KBM-7 (cell line): ENCODE data around the gene NUP37.

Experiments
- DNase-seq: peaks from one replicate; pipeline ENCODE4 v3.0.0-alpha.2; 2015
- in situ Hi-C: fragments of 300-500 bp; cut with MboI; formaldehyde crosslinking; loops from 2 replicates; pipeline ENCODE4 v1.14.3; 2020; ENCODE audit warnings: low sequenced_read_pairs, low pct_unique_long_range_greater_than_20kb, mixed read lengths

NUP37 gene

DNA sequence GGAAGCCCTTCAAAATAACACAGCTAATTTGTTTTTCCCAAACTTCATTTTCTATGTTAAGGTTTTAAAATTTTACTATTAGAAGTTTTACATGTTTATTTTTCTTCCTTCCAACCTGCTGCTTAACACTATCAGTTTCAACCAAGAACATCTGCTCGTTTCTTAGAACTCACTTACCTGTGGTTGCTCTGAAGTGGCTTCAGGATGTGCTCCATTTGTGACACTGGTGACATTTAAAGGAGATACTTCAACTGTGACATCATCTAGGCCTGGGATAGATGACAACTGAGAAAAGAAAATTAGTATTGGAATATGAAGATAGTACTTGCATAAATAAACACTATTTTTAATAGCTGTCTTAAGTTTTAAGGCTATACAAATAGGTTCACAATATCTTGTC lies 76.0 kb downstream of the NUP37 start:
- DNase-seq, result no peak
- in situ Hi-C loops, result no loop called here

DNA sequence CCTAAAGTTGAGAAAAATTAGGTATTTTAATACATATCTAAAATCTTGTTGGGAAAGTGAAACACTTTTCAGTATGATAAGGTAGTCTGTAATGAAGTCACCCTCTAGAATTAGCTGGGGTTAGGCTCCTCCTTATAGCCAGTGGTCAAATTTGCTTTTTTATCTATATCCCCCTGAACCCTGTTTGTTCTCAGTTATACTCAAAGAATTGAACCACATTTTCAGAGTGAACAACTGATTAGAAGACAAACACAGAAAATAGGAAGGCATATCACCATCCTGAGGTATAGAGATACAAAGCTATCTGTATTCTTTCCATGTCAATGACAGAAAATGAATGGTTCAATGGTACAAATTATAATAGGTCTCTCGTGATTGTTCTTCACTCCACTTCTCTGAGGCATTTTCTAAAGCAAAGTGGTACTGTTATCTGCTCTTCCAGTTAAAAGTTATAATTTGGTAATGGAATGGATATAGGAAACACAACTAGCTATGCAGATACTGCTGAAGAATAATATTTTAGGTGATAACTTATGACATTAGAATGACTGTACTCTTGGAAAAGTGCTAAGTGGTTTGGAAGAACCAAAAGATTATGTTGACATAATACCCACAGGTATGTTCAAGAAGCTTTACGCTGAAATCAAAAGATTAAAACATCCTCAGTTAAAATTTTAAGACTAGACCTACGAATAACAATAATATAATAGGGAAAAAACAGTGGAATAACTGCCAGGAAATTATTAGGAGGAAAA lies 85.7 kb downstream of the NUP37 start:
- in situ Hi-C loops, result no loop called here
- DNase-seq, result no peak

DNA sequence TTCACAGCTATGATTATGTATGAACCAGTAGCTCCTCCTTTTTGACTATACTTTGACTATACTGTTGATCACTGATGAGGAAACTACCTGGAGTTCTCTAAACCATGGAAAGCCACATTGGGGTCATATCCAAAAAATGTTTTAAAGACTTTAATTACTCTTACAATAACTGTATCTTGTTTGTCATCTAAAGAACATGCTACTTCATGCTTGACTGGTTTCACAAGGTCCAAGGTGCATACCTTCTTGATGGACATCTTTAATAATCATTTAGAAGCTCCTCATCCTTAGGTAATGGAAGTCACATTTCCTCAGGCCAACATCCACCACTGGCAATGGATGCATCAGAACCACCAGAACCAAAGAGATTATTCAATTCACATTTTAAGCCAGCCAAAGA lies 88.1 kb downstream of the NUP37 start:
- in situ Hi-C loops, result no loop called here
- DNase-seq, result no peak

DNA sequence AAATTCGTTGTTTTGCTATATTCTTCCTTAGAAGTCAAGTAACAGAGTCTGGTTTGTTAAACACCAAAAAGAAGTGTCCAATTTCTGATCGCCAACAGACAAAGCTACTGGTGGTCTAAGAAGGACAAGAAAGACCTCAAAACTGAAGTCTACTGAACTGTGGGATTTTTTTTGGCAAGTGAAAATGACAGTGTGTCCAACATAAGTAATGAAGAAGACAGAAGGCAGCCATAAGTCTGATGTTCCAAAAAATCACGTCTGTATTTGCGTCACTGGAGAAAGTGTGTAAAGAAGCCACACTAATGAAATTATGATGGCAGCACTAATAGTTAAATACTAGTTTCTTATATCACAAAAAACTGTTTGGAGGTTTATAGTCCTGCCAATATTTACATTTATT lies 90.8 kb downstream of the NUP37 start:
- DNase-seq, result no peak
- in situ Hi-C loops, result no loop called here

DNA sequence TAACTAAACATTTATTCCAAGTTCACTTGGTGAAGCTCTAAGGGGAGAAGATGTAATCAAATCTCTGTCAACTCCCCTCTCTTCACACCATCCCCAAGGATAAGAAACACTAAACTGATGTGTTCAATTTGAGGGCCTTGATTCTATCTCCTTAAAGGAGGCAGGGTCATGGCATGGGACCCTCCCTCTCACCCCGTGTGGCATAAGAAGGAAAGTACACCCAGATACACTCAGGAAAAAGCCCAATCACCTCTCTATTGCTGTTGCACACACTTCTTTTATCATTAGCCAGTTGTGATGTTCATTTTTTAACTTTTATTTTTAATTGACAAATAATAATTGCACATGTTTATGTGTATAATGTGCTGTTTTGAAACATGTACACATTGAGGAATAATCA lies 93.2 kb downstream of the NUP37 start:
- no peak for DNase-seq
- in situ Hi-C loops, result no loop called here

DNA sequence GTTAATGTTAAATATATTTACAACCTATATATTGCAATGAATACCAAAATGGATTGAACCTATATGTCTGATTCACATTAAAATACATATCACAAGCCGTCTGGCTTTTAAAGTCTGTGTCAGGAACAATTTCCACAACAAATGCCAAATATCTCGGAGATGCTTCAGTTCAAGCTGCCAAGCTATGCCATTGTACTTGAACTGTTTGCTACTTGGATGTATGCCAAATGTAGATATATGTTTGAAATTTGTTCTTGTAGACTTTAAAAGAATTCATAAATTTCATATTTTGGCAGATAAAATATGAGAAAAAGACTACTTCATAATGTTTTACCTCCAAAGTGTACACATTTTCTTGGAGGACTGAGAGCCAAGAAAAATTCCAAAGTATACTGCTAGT lies 95.1 kb downstream of the NUP37 start:
- in situ Hi-C loops, result no loop called here
- no peak for DNase-seq

DNA sequence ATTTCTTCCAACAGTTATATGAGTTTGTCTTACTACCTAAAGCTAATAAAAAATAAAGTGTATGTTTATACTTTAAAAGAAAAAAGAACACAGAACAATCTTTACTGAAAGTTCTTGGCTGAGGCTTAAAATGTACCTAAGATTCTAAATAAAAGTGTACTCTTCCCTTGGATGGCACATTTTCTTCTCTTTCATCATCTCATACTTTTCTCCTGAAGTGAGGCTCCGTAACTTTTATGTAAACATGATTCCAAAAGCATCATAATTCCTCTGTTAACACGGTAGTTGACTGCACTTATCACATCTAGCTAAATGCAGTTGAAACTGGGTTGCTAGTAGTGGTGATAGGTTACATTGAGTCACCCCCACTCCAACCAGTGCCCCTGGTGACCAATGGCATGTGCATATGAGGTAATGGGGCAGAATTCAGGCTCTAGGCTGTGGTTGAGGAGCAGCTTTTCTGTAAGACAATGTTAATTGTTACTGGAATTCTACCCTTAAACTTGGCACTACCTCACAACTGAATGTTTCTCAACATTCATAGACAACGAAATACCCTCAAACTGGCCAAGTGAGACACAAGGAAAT lies 96.5 kb downstream of the NUP37 start:
- DNase-seq, result no peak
- in situ Hi-C loops, result no loop called here
